SK-N-SH (cell line): ENCODE results near the gene GARIN1A. TPM values are rescaled to one million over a fixed set of nuclear protein-coding genes. Genes with fewer than 3 reads are reported as not detected.
"Not testable (repeated sequence)": the region's sequence is repeated elsewhere in the genome, so short reads cannot be mapped to it uniquely, and the experiment has no call there.

Source experiments
- CTCF ChIA-PET: fragments of 300-600, 350-600 bp; formaldehyde crosslinking; extraction: SDS; loops from one replicate; lab custom pipeline; 2021; lab: Yijun Ruan, JAX
- POLR2A ChIA-PET: fragments of 350-600 bp; sonication (Branson Sonifier 250); formaldehyde crosslinking; extraction: SDS; loops from one replicate; lab custom pipeline; 2020; ENCODE audit warnings: antibody characterized with exemption, inconsistent platforms; lab: Yijun Ruan, JAX
- DNase-seq: peaks from one replicate; pipeline ENCODE4 v3.0.0; 2012
- H2AFZ ChIP-seq: fragments of 200-600 bp; sonication (generic); 2 replicates; pipeline ENCODE4 v1.8.1; 2016; ENCODE audit warnings: antibody characterized with exemption, mild to moderate bottlenecking, low read depth
- H3F3A ChIP-seq: fragments of 200-600 bp; sonication (generic); replicated peaks from 2 replicates; pipeline ENCODE3; 2016; ENCODE audit warnings: antibody characterized with exemption, mild to moderate bottlenecking; ENCODE audit not compliant: insufficient read depth
- H3K27ac ChIP-seq, 2 experiments: fragments of 200-500 bp in 1 of 2; fragments of 200-600 bp in 1 of 2; sonication (Bioruptor generic) in 1 of 2; sonication (generic), shearing (Covaris generic) in 1 of 2; 2 replicates each; pipeline versions ENCODE4 v1.5.1 to v1.6.1; 2014 to 2016; ENCODE audit warnings: low read depth in 2 of 2, inconsistent platforms in 1 of 2, low read length in 1 of 2, mild to moderate bottlenecking in 1 of 2, mixed read lengths in 1 of 2
- H3K27me3 ChIP-seq: fragments of 200-600 bp; sonication (generic), shearing (Covaris generic); 2 replicates; pipeline ENCODE4 v1.6.1; 2016; ENCODE audit warnings: mixed run types; ENCODE audit not compliant: insufficient read depth
- H3K36me3 ChIP-seq, 2 experiments: fragments of 200-500 bp in 1 of 2; fragments of 200-600 bp in 1 of 2; sonication (Bioruptor generic) in 1 of 2; sonication (generic) in 1 of 2; replicated peaks in 1 of 2; 2 replicates each; pipeline versions ENCODE3 to v1.5.1; 2014 to 2016; ENCODE audit warnings: low read length in 1 of 2, mild to moderate bottlenecking in 1 of 2; ENCODE audit not compliant: insufficient read depth in 2 of 2, control insufficient read depth in 1 of 2
- H3K4me1 ChIP-seq, 2 experiments: fragments of 200-500 bp in 1 of 2; fragments of 200-600 bp in 1 of 2; sonication (Bioruptor generic) in 1 of 2; sonication (generic), shearing (Covaris generic) in 1 of 2; 2 replicates each; pipeline versions ENCODE4 v1.5.1 to v1.6.1; 2014 to 2016; ENCODE audit warnings: low read depth in 1 of 2, low read length in 1 of 2, mixed run types in 1 of 2; ENCODE audit not compliant: insufficient read depth in 2 of 2, control insufficient read depth in 1 of 2
- H3K4me2 ChIP-seq: fragments of 200-600 bp; sonication (generic), shearing (Covaris generic); 2 replicates; pipeline ENCODE4 v1.6.1; 2017; ENCODE audit warnings: mixed run types
- H3K4me3 ChIP-seq, 2 experiments: fragments of 200-500 bp in 1 of 2; fragments of 200-600 bp in 1 of 2; sonication (Bioruptor generic) in 1 of 2; sonication (generic), shearing (Covaris generic) in 1 of 2; 2 replicates each; pipeline versions ENCODE4 v1.5.1 to v1.8.1; 2014 to 2016; ENCODE audit warnings: low read depth in 2 of 2, inconsistent platforms in 1 of 2, low read length in 1 of 2, mild to moderate bottlenecking in 1 of 2, mixed read lengths in 1 of 2, moderate library complexity in 1 of 2
- H3K79me2 ChIP-seq: fragments of 200-600 bp; sonication (generic); 2 replicates; pipeline ENCODE4 v1.8.1; 2017; ENCODE audit warnings: mild to moderate bottlenecking; ENCODE audit not compliant: insufficient read depth
- H3K9ac ChIP-seq: fragments of 200-600 bp; sonication (generic); 2 replicates; pipeline ENCODE4 v1.6.1; 2017; ENCODE audit warnings: mixed run types
- H3K9me2 ChIP-seq: fragments of 200-600 bp; sonication (generic); 2 replicates; pipeline ENCODE4 v1.6.1; 2017; ENCODE audit warnings: mixed run types
- H3K9me3 ChIP-seq: fragments of 200-600 bp; sonication (generic); 2 replicates; pipeline ENCODE4 v1.6.1; 2017; ENCODE audit warnings: mixed run types, mild to moderate bottlenecking, moderate library complexity
- H4K20me1 ChIP-seq: fragments of 200-600 bp; sonication (generic); 2 replicates; pipeline ENCODE4 v1.6.1; 2017; ENCODE audit warnings: mild to moderate bottlenecking, mixed run types; ENCODE audit not compliant: insufficient read depth
- WGBS: methylation state at CpG from one replicate; pipeline ENCODE4 v1.1.6; 2017; ENCODE audit warnings: low lambda C conversion rate; 5-methylcytosine and 5-hydroxymethylcytosine counted together
- polyA plus RNA-seq, 3 experiments: library from polyadenylated mRNA; depleted of rRNA; stranded (reverse); fragments of >200 nt; gene quantifications; 2 replicates each; pipeline ENCODE4 v1.2.3, GENCODE V29; 2012

Gene GARIN1A
- polyA plus RNA-seq, 1 of the 3 experiments (the other 2 are of a cell fraction): 1.2 TPM

GRCh38 chr7:128652606-128653005, 19.5 kb upstream of the GARIN1A start:
- WGBS: 94% methylated on average over 23 of the region's 24 CpGs
- H3K27me3 ChIP-seq, CTCF ChIA-PET, H3K27ac ChIP-seq, H3K4me3 ChIP-seq, H4K20me1 ChIP-seq, H3K36me3 ChIP-seq, H3K4me1 ChIP-seq, H3K4me2 ChIP-seq, POLR2A ChIA-PET, H3K9me2 ChIP-seq, DNase-seq, H3F3A ChIP-seq, H3K9ac ChIP-seq, H3K79me2 ChIP-seq, H2AFZ ChIP-seq, H3K9me3 ChIP-seq: not testable (repeated sequence)

GRCh38 chr7:128653197-128653596, 18.9 kb upstream of the GARIN1A start:
- CTCF ChIA-PET, H2AFZ ChIP-seq, H3K4me2 ChIP-seq, H3K27me3 ChIP-seq, H3K36me3 ChIP-seq, H4K20me1 ChIP-seq, H3K9ac ChIP-seq, H3K4me1 ChIP-seq, H3K9me3 ChIP-seq, H3K9me2 ChIP-seq, H3K27ac ChIP-seq, H3K4me3 ChIP-seq, H3K79me2 ChIP-seq, POLR2A ChIA-PET, H3F3A ChIP-seq: not testable (repeated sequence)
- WGBS: 100% methylated on average over 5 of the region's 16 CpGs
- peak; percentile 6 for DNase-seq

- H3F3A ChIP-seq, H2AFZ ChIP-seq, POLR2A ChIA-PET, H3K9me2 ChIP-seq, H3K36me3 ChIP-seq, CTCF ChIA-PET, H3K27me3 ChIP-seq, H4K20me1 ChIP-seq, H3K9ac ChIP-seq, DNase-seq, H3K4me3 ChIP-seq, H3K4me1 ChIP-seq, H3K27ac ChIP-seq, H3K4me2 ChIP-seq, H3K9me3 ChIP-seq, H3K79me2 ChIP-seq: not testable (repeated sequence)
- WGBS: 86% methylated on average over 13 of the region's 19 CpGs
Measured at GRCh38 chr7:128654080-128654479, 18.0 kb upstream of the GARIN1A start.

- H2AFZ ChIP-seq, H4K20me1 ChIP-seq, DNase-seq, H3K36me3 ChIP-seq, H3F3A ChIP-seq, H3K9ac ChIP-seq, H3K4me3 ChIP-seq, POLR2A ChIA-PET, H3K4me2 ChIP-seq, H3K79me2 ChIP-seq, H3K4me1 ChIP-seq, H3K9me3 ChIP-seq, CTCF ChIA-PET, H3K27me3 ChIP-seq, H3K27ac ChIP-seq, H3K9me2 ChIP-seq: not testable (repeated sequence)
- WGBS: 95% methylated on average over 18 of the region's 18 CpGs
Measured at GRCh38 chr7:128654501-128654900, 17.6 kb upstream of the GARIN1A start.

- CTCF ChIA-PET, H3K9me2 ChIP-seq, DNase-seq, H2AFZ ChIP-seq, H3K4me1 ChIP-seq, H3K9ac ChIP-seq, H3K4me2 ChIP-seq, H3K27ac ChIP-seq, H3K79me2 ChIP-seq, H4K20me1 ChIP-seq, H3K27me3 ChIP-seq, H3K4me3 ChIP-seq, POLR2A ChIA-PET, H3F3A ChIP-seq: not testable (repeated sequence)
- WGBS: 100% methylated on average over 5 of the region's 5 CpGs
- peaks cover 0 to 42% of the 10 kb centered on the region in 2 experiments for H3K36me3 ChIP-seq
- H3K9me3 ChIP-seq: peaks cover 19% of the 10 kb centered on the region
Measured at GRCh38 chr7:128658428-128658827, 13.7 kb upstream of the GARIN1A start.
